RWPE2 (cell line): ENCODE results near the gene DAP.

Experiments used
- ATAC-seq: fragments of 200-7000 bp; cut with Tn5 transposase; 3 replicates; pipeline ENCODE4 v1.9.1; 2021; ENCODE audit warnings: low read depth
- DNase-seq: peaks from one replicate; pipeline ENCODE4 v3.0.0-alpha.2; 2020; ENCODE audit warnings: low spot score
- H3K27ac ChIP-seq: fragments of 450-650 bp; 2 replicates; pipeline ENCODE4 v1.5.1; 2017; ENCODE audit warnings: mild to moderate bottlenecking; ENCODE audit not compliant: poor library complexity, severe bottlenecking
- H3K27me3 ChIP-seq: fragments of 250-450 bp; sonication (Bioruptor Pico); 2 replicates; pipeline ENCODE4 v1.5.1; 2021; ENCODE audit warnings: mild to moderate bottlenecking, moderate library complexity; ENCODE audit not compliant: insufficient read depth, poor library complexity, severe bottlenecking
- H3K36me3 ChIP-seq: fragments of 250-450 bp; sonication (Bioruptor Pico); 2 replicates; pipeline ENCODE4 v1.5.1; 2020; ENCODE audit warnings: low read depth, mild to moderate bottlenecking, moderate library complexity
- H3K4me1 ChIP-seq: fragments of 250-450 bp; sonication (Bioruptor Pico); 2 replicates; pipeline ENCODE4 v1.5.1; 2021; ENCODE audit warnings: mild to moderate bottlenecking, moderate library complexity; ENCODE audit not compliant: insufficient read depth, poor library complexity, severe bottlenecking
- H3K4me3 ChIP-seq: fragments of 250-450 bp; sonication (Bioruptor Pico); 2 replicates; pipeline ENCODE4 v1.5.1; 2021; ENCODE audit warnings: mild to moderate bottlenecking, moderate library complexity; ENCODE audit not compliant: severe bottlenecking
- H3K9me3 ChIP-seq: fragments of 250-450 bp; sonication (Bioruptor Pico); 2 replicates; pipeline ENCODE4 v1.5.1; 2021; ENCODE audit warnings: mild to moderate bottlenecking, moderate library complexity; ENCODE audit not compliant: severe bottlenecking
- TF ChIP-seq, protein P1 (sequence below): fragments of 450-650 bp; IDR thresholded peaks from one replicate; pipeline ENCODE4 v1.5.1; 2017; ENCODE audit warnings: mild to moderate bottlenecking, moderate library complexity; ENCODE audit not compliant: poor library complexity, severe bottlenecking

Gene DAP

DNA sequence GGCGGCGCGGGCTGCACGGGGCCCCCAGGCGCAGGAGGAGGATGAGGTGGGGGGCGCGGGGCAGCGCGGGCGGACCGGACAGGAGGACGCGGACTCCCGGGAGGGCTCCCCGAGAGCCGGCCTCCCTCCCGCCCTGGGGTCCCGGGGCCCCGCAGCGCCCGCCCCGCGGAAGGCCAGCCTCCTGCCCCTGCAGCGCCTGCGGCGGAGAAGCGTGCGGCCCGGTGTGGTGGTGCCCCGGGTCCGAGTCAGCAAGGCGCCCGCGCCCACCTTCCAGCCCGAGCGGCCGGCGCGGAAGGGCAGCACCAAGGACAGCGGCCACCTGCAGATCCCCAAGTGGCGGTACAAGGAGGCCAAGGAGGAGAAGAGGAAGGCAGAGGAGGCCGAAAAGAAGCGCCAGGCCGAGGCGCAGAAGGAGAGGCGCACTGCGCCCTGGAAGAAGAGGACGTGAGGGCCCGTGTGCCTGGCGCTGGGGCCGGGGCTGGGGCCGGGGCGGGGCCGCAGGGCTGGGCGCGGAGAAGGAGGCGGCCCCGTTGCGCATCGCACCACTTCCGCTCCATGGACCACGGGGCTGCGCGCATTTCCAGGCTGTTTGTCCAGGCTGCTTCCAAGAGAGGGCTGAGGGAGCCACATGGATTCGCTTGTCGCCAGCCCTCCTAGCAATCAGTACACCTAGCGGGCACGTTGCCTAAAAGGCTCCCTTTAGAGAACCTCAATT lies 111.2 kb downstream of the DAP start:
- H3K9me3 ChIP-seq, result no peaks in the 10 kb centered on the region
- no peaks in the 10 kb centered on the region for H3K4me1 ChIP-seq
- H3K27me3 ChIP-seq, result no peaks in the 10 kb centered on the region
- H3K36me3 ChIP-seq, result 0 out of 2 replicates have a peak, but pooled peaks cover 3% of the 10 kb centered on the region
- H3K4me3 ChIP-seq, result no peak overlapping the region
- no peak overlapping the region for H3K27ac ChIP-seq
- ATAC-seq, result no peak
- TF ChIP-seq, protein P1, sequence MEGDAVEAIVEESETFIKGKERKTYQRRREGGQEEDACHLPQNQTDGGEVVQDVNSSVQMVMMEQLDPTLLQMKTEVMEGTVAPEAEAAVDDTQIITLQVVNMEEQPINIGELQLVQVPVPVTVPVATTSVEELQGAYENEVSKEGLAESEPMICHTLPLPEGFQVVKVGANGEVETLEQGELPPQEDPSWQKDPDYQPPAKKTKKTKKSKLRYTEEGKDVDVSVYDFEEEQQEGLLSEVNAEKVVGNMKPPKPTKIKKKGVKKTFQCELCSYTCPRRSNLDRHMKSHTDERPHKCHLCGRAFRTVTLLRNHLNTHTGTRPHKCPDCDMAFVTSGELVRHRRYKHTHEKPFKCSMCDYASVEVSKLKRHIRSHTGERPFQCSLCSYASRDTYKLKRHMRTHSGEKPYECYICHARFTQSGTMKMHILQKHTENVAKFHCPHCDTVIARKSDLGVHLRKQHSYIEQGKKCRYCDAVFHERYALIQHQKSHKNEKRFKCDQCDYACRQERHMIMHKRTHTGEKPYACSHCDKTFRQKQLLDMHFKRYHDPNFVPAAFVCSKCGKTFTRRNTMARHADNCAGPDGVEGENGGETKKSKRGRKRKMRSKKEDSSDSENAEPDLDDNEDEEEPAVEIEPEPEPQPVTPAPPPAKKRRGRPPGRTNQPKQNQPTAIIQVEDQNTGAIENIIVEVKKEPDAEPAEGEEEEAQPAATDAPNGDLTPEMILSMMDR, result no peak
- DNase-seq, result no peak

DNA sequence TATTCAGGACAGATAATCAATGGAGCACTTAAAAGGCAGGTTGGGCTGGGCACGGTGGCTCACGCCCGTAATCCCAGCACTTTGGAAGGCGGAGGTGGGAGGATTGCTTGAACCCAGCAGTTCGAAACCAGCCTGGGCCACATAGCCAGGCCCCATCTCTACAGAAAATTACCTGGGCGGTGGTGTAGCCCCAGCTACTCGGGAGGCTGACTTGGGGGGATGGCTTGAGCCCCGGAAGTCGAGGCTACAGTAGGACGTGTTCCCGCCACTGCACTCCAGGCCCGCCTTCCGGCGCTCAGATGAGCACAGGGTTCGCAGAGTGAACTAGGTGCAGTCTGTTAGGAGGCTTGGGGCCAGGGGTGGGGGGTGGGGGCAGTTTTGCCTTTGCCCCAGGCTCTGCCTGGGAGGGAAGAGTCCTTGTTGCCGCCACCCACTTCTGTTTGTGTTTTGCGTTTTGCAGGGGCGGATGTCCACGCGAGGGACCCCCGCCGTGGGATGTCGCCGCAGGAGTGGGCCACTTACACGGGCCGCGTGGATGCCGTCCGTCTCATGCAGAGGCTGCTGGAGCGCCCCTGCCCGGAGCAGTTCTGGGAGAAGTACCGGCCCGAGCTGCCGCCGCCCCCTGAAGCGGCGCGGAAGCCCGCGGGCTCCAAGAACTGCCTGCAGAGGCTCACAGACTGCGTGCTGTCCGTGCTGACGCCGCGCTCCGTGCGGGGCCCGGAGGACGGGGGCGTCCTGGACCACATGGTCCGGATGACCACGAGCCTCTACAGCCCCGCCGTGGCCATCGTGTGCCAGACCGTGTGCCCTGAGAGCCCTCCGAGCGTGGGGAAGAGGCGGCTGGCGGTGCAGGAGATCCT lies 112.0 kb downstream of the DAP start:
- H3K4me3 ChIP-seq, result no peak overlapping the region
- H3K4me1 ChIP-seq, result no peaks in the 10 kb centered on the region
- H3K9me3 ChIP-seq, result no peaks in the 10 kb centered on the region
- no peaks in the 10 kb centered on the region for H3K27me3 ChIP-seq
- ATAC-seq (no peak), DNase-seq (no peak)
- TF ChIP-seq, protein P1, result no peak
- 0 out of 2 replicates have a peak, but pooled peaks cover 3% of the 10 kb centered on the region for H3K36me3 ChIP-seq
- H3K27ac ChIP-seq, result no peak overlapping the region

DNA sequence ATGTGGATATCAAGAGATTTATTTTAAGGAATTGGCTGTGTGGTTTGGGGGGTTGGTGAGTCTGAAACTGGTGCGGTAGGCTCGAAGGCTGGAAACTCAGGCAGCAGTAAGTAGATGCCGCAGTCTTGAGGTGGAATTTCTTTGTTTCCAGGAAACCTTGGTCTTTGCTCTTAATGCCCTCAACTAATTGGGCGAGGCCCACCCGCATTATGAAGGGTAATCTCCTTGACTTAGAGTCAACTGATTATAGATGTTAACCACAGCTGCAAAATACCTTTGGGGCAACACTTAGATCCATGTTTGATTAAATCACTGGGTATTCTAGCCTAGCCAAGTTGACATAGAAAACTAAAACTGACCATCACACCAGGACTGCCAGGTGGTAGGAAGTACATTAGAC lies 113.4 kb downstream of the DAP start:
- Histone ChIP-seq H3K27me3 (no peaks in the 10 kb centered on the region), H3K36me3 (0 out of 2 replicates have a peak, but pooled peaks cover 3% of the 10 kb centered on the region), H3K4me1 (no peaks in the 10 kb centered on the region), H3K4me3 (no peak overlapping the region), H3K9me3 (no peaks in the 10 kb centered on the region), H3K27ac (no peak overlapping the region)
- ATAC-seq (no peak), DNase-seq (no peak)
- TF ChIP-seq, protein P1, result no peak

DNA sequence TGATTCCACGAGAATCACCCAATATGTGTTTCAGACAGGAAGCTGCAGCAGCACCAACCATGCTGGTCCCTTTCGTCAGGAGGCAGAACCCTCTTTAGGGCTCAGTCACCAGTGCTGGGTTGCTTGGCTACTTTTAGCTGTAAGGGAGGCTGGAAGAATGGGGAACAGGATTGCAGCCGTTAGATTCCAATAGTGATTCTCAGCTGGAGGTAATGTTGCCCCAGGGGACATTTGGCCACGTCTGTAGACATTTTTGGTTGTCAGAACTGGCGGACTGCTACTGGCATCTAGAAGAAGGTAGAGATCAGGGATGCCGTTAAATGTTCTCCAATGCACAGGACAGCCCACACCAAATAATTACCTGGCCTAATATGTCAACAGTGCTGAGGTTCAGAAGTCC lies 115.4 kb downstream of the DAP start:
- TF ChIP-seq, protein P1, result no peak

More for the DNA sequence above, 115.4 kb downstream of the DAP start:
- Histone ChIP-seq H3K27ac (no peak overlapping the region), H3K36me3 (0 out of 2 replicates have a peak, but pooled peaks cover 3% of the 10 kb centered on the region), H3K27me3 (no peaks in the 10 kb centered on the region), H3K4me1 (no peaks in the 10 kb centered on the region), H3K4me3 (no peak overlapping the region), H3K9me3 (no peaks in the 10 kb centered on the region)
- DNase-seq (no peak), ATAC-seq (no peak)
